Central memory CD8-positive, alpha-beta T cell (primary cell): ENCODE measurements around the gene ATXN10.

Source experiments
- ATAC-seq: fragments of 150-1000 bp; cut with Tn5 transposase; replicated peaks from 2 replicates; pipeline ENCODE4 v1.10.0; 2022; ENCODE audit warnings: mild to moderate bottlenecking, moderate FRiP score, moderate number of reproducible peaks; ENCODE audit not compliant: poor library complexity, severe bottlenecking; ENCODE audit errors: extremely low read depth
- DNase-seq, 2 donors: peaks; one replicate each; pipeline ENCODE4 v3.0.0; 2021; ENCODE audit warnings: low spot score in 2 of 2
- H3K27ac Mint-ChIP-seq: one replicate; pipeline ENCODE4 v1.8.0; 2022; ENCODE audit warnings: low read depth, mild to moderate bottlenecking, moderate library complexity, mixed read lengths
- H3K27me3 Mint-ChIP-seq: one replicate; pipeline ENCODE4 v1.8.0; 2022; ENCODE audit warnings: mixed read lengths
- H3K36me3 Mint-ChIP-seq: one replicate; pipeline ENCODE4 v1.8.0; 2022; ENCODE audit warnings: mild to moderate bottlenecking, moderate library complexity, mixed read lengths; ENCODE audit not compliant: insufficient read depth
- H3K4me1 Mint-ChIP-seq: one replicate; pipeline ENCODE4 v1.8.0; 2022; ENCODE audit warnings: mixed read lengths
- H3K4me3 Mint-ChIP-seq: one replicate; pipeline ENCODE4 v1.8.0; 2022; ENCODE audit warnings: mild to moderate bottlenecking, moderate library complexity, mixed read lengths
- H3K9me3 Mint-ChIP-seq: one replicate; pipeline ENCODE4 v1.8.0; 2022; ENCODE audit warnings: mixed read lengths

Gene ATXN10

DNA sequence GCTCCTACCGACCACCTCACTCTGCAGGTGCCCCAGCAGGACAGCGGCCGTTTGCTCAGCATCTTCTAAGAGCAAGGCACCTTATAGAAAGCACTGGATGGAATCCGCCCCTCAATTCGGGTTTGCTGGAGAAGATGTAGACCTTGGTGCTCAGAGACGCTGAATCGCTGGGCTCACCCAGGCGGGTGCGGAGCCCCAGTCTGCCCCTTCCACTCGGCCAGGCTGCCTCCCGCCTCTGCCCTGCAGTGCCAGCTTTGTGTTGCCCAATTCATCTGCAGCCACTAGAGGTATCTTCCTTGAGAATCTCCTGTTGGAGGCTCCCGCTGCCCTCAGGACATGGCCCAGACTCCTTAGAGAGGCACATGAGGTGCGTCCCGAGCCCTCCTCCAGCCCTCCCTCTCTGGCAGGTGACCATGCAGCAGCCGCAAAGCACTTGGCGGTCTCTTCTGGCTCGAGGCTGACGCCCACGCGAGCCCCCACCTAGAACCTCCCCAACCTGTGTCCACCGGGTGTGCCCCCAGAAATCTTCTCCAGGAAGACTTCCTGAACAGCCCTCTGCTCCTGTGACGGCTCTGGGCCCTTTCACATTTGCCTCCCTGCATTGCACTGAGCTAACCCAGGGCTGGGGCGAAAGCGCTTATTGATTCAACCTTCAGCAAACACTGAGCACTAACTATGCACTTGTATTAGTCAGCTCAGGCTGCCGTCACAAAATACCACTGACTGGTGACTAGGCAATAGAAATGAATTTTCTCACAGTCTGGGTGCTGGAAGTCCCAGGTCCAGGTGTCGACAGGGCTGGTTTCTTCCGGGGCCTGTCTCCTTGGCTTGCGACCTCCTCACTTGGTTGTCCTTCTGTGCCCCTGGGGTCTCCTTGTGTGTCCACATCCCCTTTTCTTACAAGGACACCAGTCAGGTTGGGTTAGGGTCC is 187.9 kb downstream of the ATXN10 start:
- peaks cover 2% of the 10 kb centered on the region for H3K36me3 Mint-ChIP-seq
- no peak overlapping the region for H3K27ac Mint-ChIP-seq
- peaks cover 6% of the 10 kb centered on the region for H3K4me1 Mint-ChIP-seq
- H3K27me3 Mint-ChIP-seq, result peaks cover 11% of the 10 kb centered on the region
- no peak for ATAC-seq
- no peak for DNase-seq
- H3K9me3 Mint-ChIP-seq, result no peaks in the 10 kb centered on the region
- H3K4me3 Mint-ChIP-seq, result no peak overlapping the region

DNA sequence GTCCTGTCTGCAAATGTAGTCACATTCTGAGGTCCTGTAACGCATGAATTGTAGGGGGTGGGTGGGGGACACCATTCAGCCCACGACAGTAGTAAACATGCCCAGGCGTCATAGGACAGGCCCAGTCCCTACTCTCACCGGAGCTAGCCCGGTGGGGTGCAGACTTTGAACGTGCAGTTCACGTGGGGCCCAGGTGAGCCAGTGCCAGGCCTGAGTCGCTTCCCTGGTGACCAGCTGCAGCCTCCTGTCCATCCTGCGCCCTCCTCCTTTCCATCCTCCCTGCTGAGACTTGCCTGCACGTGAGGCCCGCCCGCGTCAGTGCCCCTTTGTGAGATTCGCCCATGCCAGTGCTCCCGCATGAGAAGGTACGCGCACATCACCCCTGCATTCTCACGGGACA is 188.6 kb downstream of the ATXN10 start:
- peaks cover 18% of the 10 kb centered on the region for H3K27me3 Mint-ChIP-seq
- no peak overlapping the region for H3K27ac Mint-ChIP-seq
- no peaks in the 10 kb centered on the region for H3K9me3 Mint-ChIP-seq
- no peak for DNase-seq
- peaks cover 9% of the 10 kb centered on the region for H3K4me1 Mint-ChIP-seq
- no peak for ATAC-seq
- H3K4me3 Mint-ChIP-seq, result no peak overlapping the region
- peaks cover 2% of the 10 kb centered on the region for H3K36me3 Mint-ChIP-seq

DNA sequence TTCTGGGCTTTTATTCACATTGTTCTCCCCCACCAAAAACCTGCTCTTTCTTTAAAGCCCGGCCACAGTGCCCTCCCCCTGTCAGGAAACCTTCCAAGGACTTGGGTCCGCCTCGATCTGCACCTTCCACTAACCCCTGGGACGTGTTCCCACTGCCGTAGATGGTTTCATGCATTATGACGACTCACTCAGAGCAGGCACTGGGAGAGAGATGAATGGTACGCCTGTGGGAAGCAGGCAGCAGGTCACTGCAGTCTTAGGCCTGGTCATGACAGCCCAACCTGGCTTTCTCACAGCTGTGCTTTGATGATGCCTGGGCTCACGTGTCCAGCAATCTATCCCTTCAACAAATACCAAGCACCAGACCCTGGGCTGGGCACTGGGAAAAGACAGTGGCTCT is 189.6 kb downstream of the ATXN10 start:
- Mint-ChIP-seq H3K27me3 (peaks cover 25% of the 10 kb centered on the region), H3K4me3 (no peak overlapping the region), H3K9me3 (no peaks in the 10 kb centered on the region), H3K36me3 (no peaks in the 10 kb centered on the region), H3K4me1 (peaks cover 9% of the 10 kb centered on the region), H3K27ac (no peak overlapping the region)
- no peak for ATAC-seq
- DNase-seq, result no peak

- ATAC-seq, result no peak
- peaks cover 41% of the 10 kb centered on the region for H3K27me3 Mint-ChIP-seq
Measured at GRCh38 chr22:45863981-45864751, 192.5 kb downstream of the ATXN10 start.

GRCh38 chr22:45864959-45865476 is 193.4 kb downstream of the ATXN10 start:
- DNase-seq (no peak), ATAC-seq (no peak)
- Mint-ChIP-seq H3K9me3 (no peaks in the 10 kb centered on the region), H3K27ac (no peak overlapping the region), H3K4me3 (no peak overlapping the region), H3K27me3 (peaks cover 44% of the 10 kb centered on the region), H3K36me3 (peaks cover 2% of the 10 kb centered on the region), H3K4me1 (peaks cover 15% of the 10 kb centered on the region)

More at GRCh38 chr22:45863981-45864751, 192.5 kb downstream of the ATXN10 start:
- H3K27ac Mint-ChIP-seq, result no peak overlapping the region
- H3K36me3 Mint-ChIP-seq, result peaks cover 2% of the 10 kb centered on the region
- DNase-seq, result peak; percentile 40 to 57
- H3K9me3 Mint-ChIP-seq, result no peaks in the 10 kb centered on the region
- H3K4me1 Mint-ChIP-seq, result peaks cover 15% of the 10 kb centered on the region
- H3K4me3 Mint-ChIP-seq, result no peak overlapping the region

- Mint-ChIP-seq H3K4me3 (no peak overlapping the region), H3K27ac (no peak overlapping the region)
Measured at GRCh38 chr22:45865561-45866125, 194.0 kb downstream of the ATXN10 start.

GRCh38 chr22:45866126-45866645 is 194.6 kb downstream of the ATXN10 start:
- H3K27me3 Mint-ChIP-seq, result peaks cover 53% of the 10 kb centered on the region
- no peak overlapping the region for H3K27ac Mint-ChIP-seq
- peaks cover 15% of the 10 kb centered on the region for H3K4me1 Mint-ChIP-seq
- no peak for DNase-seq
- no peaks in the 10 kb centered on the region for H3K9me3 Mint-ChIP-seq
- H3K4me3 Mint-ChIP-seq, result no peak overlapping the region
- no peak for ATAC-seq
- H3K36me3 Mint-ChIP-seq, result peaks cover 2% of the 10 kb centered on the region

More at GRCh38 chr22:45865561-45866125, 194.0 kb downstream of the ATXN10 start:
- peaks cover 50% of the 10 kb centered on the region for H3K27me3 Mint-ChIP-seq
- H3K9me3 Mint-ChIP-seq, result no peaks in the 10 kb centered on the region
- peaks cover 2% of the 10 kb centered on the region for H3K36me3 Mint-ChIP-seq
- peaks cover 15% of the 10 kb centered on the region for H3K4me1 Mint-ChIP-seq
- DNase-seq (no peak), ATAC-seq (no peak)

DNA sequence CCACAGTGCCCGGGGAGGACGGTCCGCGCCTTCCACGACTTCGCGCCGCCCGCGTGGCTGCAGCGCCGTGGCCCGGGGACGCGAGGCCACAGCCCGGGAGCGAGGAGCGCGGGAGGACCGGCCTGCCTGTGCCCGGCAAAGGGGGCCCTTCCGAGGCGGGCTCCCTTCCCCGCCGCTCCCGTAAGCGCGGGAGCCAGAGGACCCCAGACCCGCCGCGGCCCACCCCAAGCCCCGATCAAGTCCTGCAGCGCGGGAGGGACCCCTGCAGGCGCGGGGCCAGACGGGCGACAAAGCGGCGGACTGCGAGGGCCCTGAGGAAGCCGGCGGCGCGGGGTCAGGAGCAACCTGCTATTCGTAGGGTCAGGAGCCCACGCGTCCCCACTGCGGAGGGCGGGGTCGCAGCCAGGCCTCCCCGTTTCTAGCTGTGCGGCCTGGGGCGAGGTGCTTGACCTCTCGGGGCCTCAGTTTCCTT is 195.0 kb downstream of the ATXN10 start:
- DNase-seq, result no peak
- Mint-ChIP-seq H3K4me1 (peaks cover 15% of the 10 kb centered on the region), H3K27ac (no peak overlapping the region), H3K4me3 (no peak overlapping the region), H3K9me3 (no peaks in the 10 kb centered on the region), H3K27me3 (peaks cover 53% of the 10 kb centered on the region), H3K36me3 (peaks cover 2% of the 10 kb centered on the region)
- ATAC-seq, result no peak

DNA sequence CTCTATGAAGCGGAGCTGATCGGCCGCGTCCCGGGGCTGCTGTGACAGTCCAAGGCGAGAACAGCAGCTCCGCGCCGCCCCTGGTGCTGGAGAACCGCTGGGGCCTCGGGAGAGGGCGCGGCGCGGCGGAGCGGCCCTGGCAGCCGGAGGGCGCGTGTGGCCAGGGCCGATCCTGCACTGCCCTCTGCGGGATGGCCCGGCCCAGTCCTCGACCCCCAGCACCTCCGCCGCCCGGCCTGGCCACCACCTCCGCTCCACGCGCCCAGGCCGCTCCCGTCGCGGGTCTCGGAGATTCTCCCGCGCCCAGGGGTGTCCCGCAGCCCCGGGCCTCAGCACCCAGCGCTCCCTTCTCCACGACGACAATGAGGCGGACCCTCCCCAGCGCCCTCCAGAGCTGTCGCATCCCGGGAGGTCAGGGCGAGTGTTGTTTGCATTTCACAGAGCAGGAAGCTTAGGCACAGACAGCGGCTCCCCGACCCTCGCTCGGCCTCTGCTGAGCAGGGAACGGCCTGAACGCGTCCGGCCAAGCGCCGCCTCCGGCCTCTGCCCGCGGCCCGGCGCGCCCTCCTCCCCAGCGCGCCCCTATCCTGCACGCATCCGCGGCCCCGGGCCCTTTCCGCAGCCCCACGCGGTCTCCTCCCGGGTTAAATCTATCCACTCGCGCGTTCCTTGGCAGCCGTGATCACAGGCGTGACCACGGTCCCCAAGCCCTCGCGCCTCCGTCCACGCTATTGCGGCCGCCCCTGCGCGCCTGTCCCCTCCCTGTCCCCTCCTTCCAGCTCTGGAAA is 195.7 kb downstream of the ATXN10 start:
- Mint-ChIP-seq H3K4me3 (no peak overlapping the region), H3K27me3 (peaks cover 53% of the 10 kb centered on the region), H3K4me1 (peaks cover 15% of the 10 kb centered on the region), H3K9me3 (no peaks in the 10 kb centered on the region), H3K27ac (no peak overlapping the region), H3K36me3 (peaks cover 2% of the 10 kb centered on the region)
- ATAC-seq (no peak), DNase-seq (peak in 1 of 2 donors; percentile 9)

- H3K36me3 Mint-ChIP-seq, result peaks cover 2% of the 10 kb centered on the region
- peaks cover 53% of the 10 kb centered on the region for H3K27me3 Mint-ChIP-seq
- peaks cover 6% of the 10 kb centered on the region for H3K9me3 Mint-ChIP-seq
- H3K27ac Mint-ChIP-seq, result peak overlapping the region; percentile 44
- no peak overlapping the region for H3K4me3 Mint-ChIP-seq
- no peak for ATAC-seq
- DNase-seq, result no peak
- peaks cover 15% of the 10 kb centered on the region for H3K4me1 Mint-ChIP-seq
Measured at GRCh38 chr22:45867906-45868555, 196.4 kb downstream of the ATXN10 start.

DNA sequence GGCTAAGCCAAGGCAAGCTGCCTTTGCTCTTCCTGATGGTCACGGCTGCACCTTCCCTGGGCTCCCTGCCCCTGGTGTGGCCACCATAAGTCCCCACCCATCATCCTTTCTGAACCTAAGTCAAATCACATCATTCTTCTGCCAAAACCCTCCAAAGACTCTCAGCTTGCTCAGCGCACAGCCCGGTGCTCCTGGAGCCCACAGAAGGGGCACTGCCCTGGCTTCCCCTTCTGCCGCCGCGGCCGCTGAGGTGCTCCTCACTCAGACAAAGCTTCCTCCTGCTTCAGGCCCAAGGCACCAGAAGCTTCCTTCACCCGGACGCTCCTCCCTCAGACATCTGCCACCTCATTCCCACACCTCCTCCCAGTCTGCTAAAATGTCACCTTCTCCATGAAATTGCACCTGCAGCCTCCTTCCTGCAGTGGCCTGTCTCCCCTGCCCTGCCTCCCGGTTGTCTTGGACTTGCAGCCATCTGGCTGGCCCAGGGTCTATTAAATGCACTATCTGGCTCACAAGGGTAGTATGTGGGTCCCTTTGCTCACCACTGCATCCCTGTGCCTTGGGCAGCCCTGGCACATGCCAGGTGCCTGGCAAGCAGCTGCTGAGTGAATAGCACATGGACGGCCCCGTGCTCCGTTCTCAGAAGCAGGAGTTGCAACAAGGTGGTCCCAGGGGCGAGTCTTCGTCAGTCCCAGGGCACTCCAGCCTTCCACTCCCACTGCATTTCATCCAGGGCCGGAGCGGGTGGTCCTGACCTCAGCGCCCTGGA is 197.1 kb downstream of the ATXN10 start:
- Mint-ChIP-seq H3K9me3 (peaks cover 8% of the 10 kb centered on the region), H3K27ac (peak overlapping the region; percentile 44), H3K4me1 (peaks cover 15% of the 10 kb centered on the region), H3K4me3 (no peak overlapping the region), H3K36me3 (peaks cover 2% of the 10 kb centered on the region), H3K27me3 (peaks cover 49% of the 10 kb centered on the region)
- DNase-seq (peak in 1 of 2 donors; percentile 9), ATAC-seq (no peak)
